Transverse colon (tissue), 4 donors: Measurements from ENCODE around the gene PDSS1. TPM values are rescaled to one million over a fixed set of nuclear protein-coding genes. Genes with fewer than 3 reads are reported as not detected.
"Not testable (repeated sequence)": the region's sequence is repeated elsewhere in the genome, so short reads cannot be mapped to it uniquely, and the experiment has no call there.

Experiments
- DNase-seq: peaks from one replicate; pipeline ENCODE4 v3.0.0-alpha.2; 2019
- H3K27ac ChIP-seq, 4 donors: fragments of 200-600 bp; sonication (generic); 2 replicates each; pipeline ENCODE4 v1.5.1; 2016 to 2018; ENCODE audit warnings: inconsistent platforms in 4 of 4
- H3K27me3 ChIP-seq: fragments of 200-600 bp; sonication (generic); 2 replicates; pipeline ENCODE4 v1.5.1; 2017; ENCODE audit warnings: inconsistent platforms
- H3K36me3 ChIP-seq, 4 donors: fragments of 200-600 bp; sonication (generic); 2 replicates each; pipeline ENCODE4 v1.5.1; 2017 to 2019; ENCODE audit warnings: inconsistent platforms in 4 of 4
- H3K4me1 ChIP-seq, 4 donors: fragments of 200-600 bp; sonication (generic); 2 replicates each; pipeline ENCODE4 v1.5.1; 2017 to 2020; ENCODE audit warnings: inconsistent platforms in 4 of 4
- H3K4me3 ChIP-seq, 4 donors: fragments of 200-600 bp; sonication (generic); 1 replicate in 1 of 4; 2 replicates in 3 of 4; pipeline versions ENCODE4 v1.5.1 to v1.6.1; 2017 to 2019; ENCODE audit warnings: inconsistent platforms in 4 of 4
- H3K9me3 ChIP-seq, 2 donors: fragments of 200-600 bp; sonication (generic); 2 replicates each; pipeline ENCODE4 v1.5.1; 2017 to 2019; ENCODE audit warnings: inconsistent platforms in 2 of 2
- CTCF ChIP-seq, 5 experiments: fragments of 200-600 bp in 3 of 5; fragments of 450-650 bp in 2 of 5; sonication (generic) in 3 of 5; IDR thresholded peaks; 1 replicate in 2 of 5; 2 replicates in 3 of 5; pipeline ENCODE4 v1.5.1; 2016 to 2017; ENCODE audit warnings: antibody characterized with exemption in 5 of 5, inconsistent platforms in 3 of 5, mild to moderate bottlenecking in 2 of 5, moderate library complexity in 1 of 5
- EP300 ChIP-seq: sonication (generic); formaldehyde crosslinking; IDR thresholded peaks from one replicate; pipeline ENCODE4 v1.6.1; 2017; ENCODE audit warnings: antibody characterized with exemption, low read depth
- POLR2A ChIP-seq: fragments of 450-650 bp; IDR thresholded peaks from one replicate; pipeline ENCODE4 v1.6.1; 2016; ENCODE audit warnings: antibody characterized with exemption, mild to moderate bottlenecking, moderate library complexity
- POLR2AphosphoS5 ChIP-seq, 3 donors: sonication (generic); formaldehyde crosslinking; IDR thresholded peaks; one replicate each; pipeline ENCODE4 v1.6.1; 2016; ENCODE audit warnings: antibody characterized with exemption in 3 of 3
- WGBS, 2 donors: methylation state at CpG; one replicate each; pipeline ENCODE4 v1.1.5; 2018; ENCODE audit warnings: low coverage in 1 of 2; 5-methylcytosine and 5-hydroxymethylcytosine counted together
- in situ Hi-C, 4 donors: fragments of 200-750 bp; cut with MboI; loops; one replicate each; pipeline versions ENCODE4 v1.15.0 to v1.15.1; 2017; ENCODE audit warnings: low sequenced_read_pairs in 3 of 4, low pct_ligation_motif_present in 1 of 4, low pct_unique_long_range_greater_than_20kb in 1 of 4
- intact Hi-C: fragments of 100-400 bp; cut with DNase I; formaldehyde crosslinking; loops from one replicate; pipeline ENCODE4 v1.15.1; 2023; ENCODE audit warnings: low total_unique reads
- total RNA-seq, 4 donors: library from RNA; depleted of rRNA; stranded (reverse); fragments of >200 nt; gene quantifications; one replicate each; pipeline ENCODE4 v1.1.0, GENCODE V29; 2016

PDSS1 gene
- total RNA-seq = 10 to 100 TPM; 13.1 to 66.7 (median 23.8) TPM

- no peaks in the 10 kb centered on the region for H3K36me3 ChIP-seq
- peak within 1 kb of the TSS; percentile 90 to 97 (median 96) for H3K27ac ChIP-seq
- no peak for TF ChIP-seq EP300
- TF ChIP-seq POLR2AphosphoS5 (IDR thresholded peaks at IDR 0.05) = peak; percentile 42 to 53 (median 43)
- TF ChIP-seq POLR2A = peak; percentile 74
- in situ Hi-C loops (loop anchor here in 1 of 4 donors (25.0 kb wide), 1 partner anchor 360 kb away; no protein-coding TSS in a partner anchor), intact Hi-C loops (no loop called here)
- WGBS, 2 donors = 0% methylated on average over 28 of the region's 82 CpGs; no CpG with 5 or more reads in 1 of the 2 donors
- peak; percentile 81 for DNase-seq
- H3K4me3 ChIP-seq = peak within 1 kb of the TSS; percentile 86 to 97 (median 94)
- no peaks in the 10 kb centered on the region for H3K9me3 ChIP-seq
- H3K27me3 ChIP-seq = no peaks in the 10 kb centered on the region
- peaks cover 4 to 46% (median 35%) of the 10 kb centered on the region in 4 donors for H3K4me1 ChIP-seq
These were observed at the start of gene PDSS1 for GRCh38 chr10:26697163-26697921. TSS of gene PDSS1 (plus strand) at chr10:26697701. CDS start at chr10:26697712, 11 bp downstream.

GRCh38 chr10:26648245-26648636 lies 49.3 kb upstream of the PDSS1 start:
- in situ Hi-C loops, H3K27me3 ChIP-seq, H3K9me3 ChIP-seq, intact Hi-C loops, DNase-seq, H3K4me3 ChIP-seq, H3K27ac ChIP-seq, H3K36me3 ChIP-seq, H3K4me1 ChIP-seq: not testable (repeated sequence)
- 64 to 70% methylated on average over 3 of the region's 3 CpGs for WGBS, 2 donors

GRCh38 chr10:26650406-26650805 lies 47.1 kb upstream of the PDSS1 start:
- intact Hi-C loops = no loop called here
- H3K36me3 ChIP-seq = no peaks in the 10 kb centered on the region
- H3K4me1 ChIP-seq = no peaks in the 10 kb centered on the region
- TF ChIP-seq EP300 = no peak
- TF ChIP-seq CTCF (IDR thresholded peaks at IDR 0.05) = no peak
- TF ChIP-seq POLR2A = no peak
- no peak for TF ChIP-seq POLR2AphosphoS5 (IDR thresholded peaks at IDR 0.05)
- no peak overlapping the region for H3K27ac ChIP-seq
- no peak overlapping the region for H3K4me3 ChIP-seq
- H3K9me3 ChIP-seq = no peaks in the 10 kb centered on the region
- DNase-seq = no peak
- WGBS, 2 donors = 40 to 75% methylated on average over 2 to 4 of the region's 4 CpGs
- in situ Hi-C loops = no loop called here
- H3K27me3 ChIP-seq = no peaks in the 10 kb centered on the region

- H3K36me3 ChIP-seq, H3K27ac ChIP-seq, in situ Hi-C loops, H3K9me3 ChIP-seq, intact Hi-C loops, H3K27me3 ChIP-seq, H3K4me3 ChIP-seq, DNase-seq, H3K4me1 ChIP-seq: not testable (repeated sequence)
- WGBS, 2 donors = 57 to 61% methylated on average over 2 of the region's 2 CpGs
These were observed 46.0 kb upstream of the PDSS1 start for GRCh38 chr10:26651476-26651875.

GRCh38 chr10:26653004-26653403 lies 44.5 kb upstream of the PDSS1 start:
- H3K4me3 ChIP-seq = no peak overlapping the region
- H3K27me3 ChIP-seq = no peaks in the 10 kb centered on the region
- no peaks in the 10 kb centered on the region for H3K9me3 ChIP-seq
- in situ Hi-C loops (no loop called here), intact Hi-C loops (no loop called here)
- no peaks in the 10 kb centered on the region for H3K4me1 ChIP-seq
- H3K27ac ChIP-seq = no peak overlapping the region
- TF ChIP-seq POLR2AphosphoS5 (IDR thresholded peaks at IDR 0.05) (no peak), CTCF (IDR thresholded peaks at IDR 0.05) (no peak), EP300 (no peak), POLR2A (no peak)
- 85% methylated on average over 13 of the region's 18 CpGs; no CpG with 5 or more reads in 1 of the 2 donors for WGBS, 2 donors
- no peaks in the 10 kb centered on the region for H3K36me3 ChIP-seq
- DNase-seq = no peak
